ENCODE data around the gene NAP1L1.
A peak's percentile ranks its signal among the peaks of the same experiment; 100 is the strongest.

The NAP1L1 gene

GRCh38 chr12:76038176-76038575 is 46.3 kb downstream of the NAP1L1 start:
- DNase-seq (ENCODE audit: low read depth in 3 of 3), result no peak

DNA sequence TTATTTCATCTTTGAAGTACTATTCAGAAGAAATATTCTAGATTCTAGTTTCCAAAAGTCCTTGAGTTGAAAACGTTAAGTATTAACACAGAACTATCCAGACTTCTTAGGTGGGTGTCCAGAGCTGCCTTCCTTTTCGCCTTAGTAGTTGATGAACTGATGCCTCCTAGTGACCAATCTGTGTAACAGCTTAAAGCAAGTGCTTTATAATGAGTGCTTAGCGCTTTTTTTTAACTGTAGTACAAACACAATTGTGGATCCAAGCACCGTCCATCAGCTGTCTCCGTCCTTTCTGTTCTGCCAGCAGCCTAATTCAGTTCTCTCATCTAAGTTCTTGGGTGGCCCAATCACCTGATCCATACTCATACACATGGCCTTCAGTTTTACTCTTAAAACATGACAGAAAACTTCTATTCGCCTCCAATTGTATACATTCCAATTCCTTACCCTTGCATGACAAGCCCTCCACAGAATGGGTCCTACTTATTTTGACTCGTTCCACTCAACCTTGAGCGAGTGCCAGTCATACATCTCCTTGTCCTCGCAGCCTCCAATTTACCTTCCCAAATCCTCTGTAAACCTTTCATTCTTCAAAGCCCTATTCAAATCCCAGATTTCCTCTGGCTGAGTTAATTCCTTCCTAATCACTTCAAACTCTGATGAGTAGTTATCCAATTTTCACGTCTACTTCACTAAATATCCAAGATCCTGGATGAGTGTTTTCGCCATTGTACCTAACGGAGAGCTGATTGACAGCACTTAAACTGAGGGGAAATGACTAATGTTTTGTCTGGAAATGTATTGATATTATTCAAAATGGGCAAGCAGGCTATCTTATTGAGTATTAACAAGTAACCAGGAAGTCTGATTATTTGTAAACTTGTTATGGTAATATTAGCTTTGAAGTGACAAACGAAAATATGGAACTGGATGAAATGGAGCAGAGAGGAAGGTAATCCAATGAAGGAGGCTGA is 47.1 kb downstream of the NAP1L1 start:
- DNase-seq (ENCODE audit: low read depth in 3 of 3), result no peak

GRCh38 chr12:76035045-76035444 is 49.4 kb downstream of the NAP1L1 start:
- DNase-seq (ENCODE audit: low read depth in 3 of 3), result no peak

- no peak for DNase-seq (ENCODE audit: low read depth in 3 of 3)
Measured at GRCh38 chr12:76033081-76034011, 51.1 kb downstream of the NAP1L1 start.

- peak in 2 of 3 donors; percentile 9 to 35 for DNase-seq (ENCODE audit: low read depth in 3 of 3)
Measured at GRCh38 chr12:76032043-76032981, 52.2 kb downstream of the NAP1L1 start.

GRCh38 chr12:76031414-76032042 is 53.0 kb downstream of the NAP1L1 start, which contains the start of gene PHLDA1:
PHLDA1 (minus strand) TSS chr12:76031776.
- peak; percentile 89 to 92 (median 91) for DNase-seq (ENCODE audit: low read depth in 3 of 3)

DNA sequence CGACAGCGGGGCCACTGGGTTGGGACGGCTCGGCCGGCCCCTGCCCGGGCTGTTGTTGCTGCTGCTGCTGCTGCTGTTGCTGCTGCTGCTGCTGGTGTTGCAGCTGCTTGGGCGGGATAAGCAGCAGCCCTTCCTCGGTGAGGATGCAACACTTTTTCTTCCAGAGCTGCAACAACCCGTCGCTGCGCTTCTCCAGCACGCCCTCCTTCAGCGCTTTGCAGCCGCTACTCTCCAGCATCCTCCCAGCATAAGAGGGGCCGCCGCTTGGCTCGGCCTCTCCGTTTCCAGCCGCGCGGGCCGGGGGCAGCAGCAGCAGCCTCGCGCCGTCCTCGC is 53.4 kb downstream of the NAP1L1 start:
- peak in 1 of 3 donors; percentile 38 for DNase-seq (ENCODE audit: low read depth in 3 of 3)

- peak in 2 of 3 donors; percentile 34 to 43 for DNase-seq (ENCODE audit: low read depth in 3 of 3)
Measured at GRCh38 chr12:76030341-76031080, 54.0 kb downstream of the NAP1L1 start.

- DNase-seq (ENCODE audit: low read depth in 3 of 3), result no peak
Measured at GRCh38 chr12:76029982-76030340, 54.5 kb downstream of the NAP1L1 start.

- no peak for DNase-seq (ENCODE audit: low read depth in 3 of 3)
Measured at GRCh38 chr12:76028571-76029277, 55.8 kb downstream of the NAP1L1 start.

GRCh38 chr12:76026643-76027063 is 57.8 kb downstream of the NAP1L1 start:
- DNase-seq (ENCODE audit: low read depth in 3 of 3), result no peak

DNA sequence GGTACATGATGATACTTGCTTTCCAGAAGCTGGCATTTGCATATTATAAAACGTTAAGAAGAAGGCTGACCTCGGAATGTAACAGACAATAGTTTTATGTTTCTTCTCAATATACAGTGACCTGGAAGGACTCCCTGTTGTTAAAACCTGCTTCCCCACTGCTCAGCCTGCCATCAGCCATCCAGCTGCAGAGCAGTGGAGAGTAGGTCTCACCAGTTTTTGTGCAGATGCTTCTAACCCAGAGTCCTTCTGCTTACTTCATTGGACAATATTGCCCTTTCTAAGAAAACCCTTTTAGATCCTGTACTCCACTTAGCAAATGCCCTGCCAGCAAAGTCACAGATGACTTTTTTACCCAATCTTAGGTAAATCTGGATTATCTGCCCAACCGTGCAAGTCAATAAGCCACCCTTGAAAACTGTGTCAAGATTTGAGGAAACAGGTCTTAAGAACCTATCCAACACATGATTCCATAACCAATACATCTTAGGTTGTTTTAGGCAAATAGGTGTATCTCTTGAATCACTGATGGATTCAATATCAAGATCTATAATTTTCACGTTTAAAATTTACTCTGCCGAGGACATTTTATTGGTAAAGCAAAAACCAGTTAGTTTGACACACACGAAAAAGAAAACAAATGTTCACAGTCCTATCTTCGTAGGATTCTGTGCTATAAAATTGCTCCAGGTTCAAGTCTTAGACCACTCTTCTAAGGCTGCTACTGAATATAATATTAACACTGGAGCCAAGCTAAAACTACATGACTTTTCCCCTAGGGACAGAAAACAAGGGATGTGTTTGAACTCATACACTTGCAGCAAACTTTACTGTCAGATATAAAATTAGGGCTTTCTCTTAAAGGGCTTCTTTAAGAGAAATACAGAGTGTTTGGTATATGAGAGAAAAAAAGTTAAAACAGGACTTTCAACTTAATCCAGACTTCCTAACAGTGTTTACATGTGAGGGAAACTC is 58.6 kb downstream of the NAP1L1 start:
- no peak for DNase-seq (ENCODE audit: low read depth in 3 of 3)

DNA sequence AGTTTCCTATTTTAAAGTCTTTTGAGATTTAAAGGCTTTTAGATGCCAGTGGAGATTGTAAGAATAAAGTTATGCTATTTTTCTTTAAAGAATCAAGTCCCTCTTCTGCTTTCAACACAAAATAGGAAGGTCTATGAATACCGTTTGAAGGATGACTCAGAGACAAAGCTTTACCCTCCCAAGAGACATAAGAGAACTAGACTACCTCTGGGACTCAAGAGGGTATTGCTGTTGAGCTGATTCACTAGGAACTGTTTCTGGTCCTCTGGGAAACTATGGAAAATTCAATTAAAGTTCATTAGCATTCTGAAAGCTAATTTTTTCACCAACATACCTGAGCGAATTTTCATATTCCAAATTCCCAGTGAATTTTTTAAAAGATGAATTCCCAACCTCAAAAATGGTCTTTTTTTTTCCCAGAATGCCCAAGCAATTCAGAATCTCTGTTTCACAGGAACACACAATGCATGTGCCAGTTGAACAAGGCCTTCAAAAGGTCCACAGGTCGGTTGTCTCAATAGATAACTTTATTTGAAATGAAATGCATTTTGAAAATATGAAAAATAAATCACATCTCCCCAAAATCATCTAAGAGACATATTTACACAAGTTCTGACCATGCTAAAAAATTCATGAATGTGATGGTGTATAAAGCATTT is 59.4 kb downstream of the NAP1L1 start:
- no peak for DNase-seq (ENCODE audit: low read depth in 3 of 3)

DNA sequence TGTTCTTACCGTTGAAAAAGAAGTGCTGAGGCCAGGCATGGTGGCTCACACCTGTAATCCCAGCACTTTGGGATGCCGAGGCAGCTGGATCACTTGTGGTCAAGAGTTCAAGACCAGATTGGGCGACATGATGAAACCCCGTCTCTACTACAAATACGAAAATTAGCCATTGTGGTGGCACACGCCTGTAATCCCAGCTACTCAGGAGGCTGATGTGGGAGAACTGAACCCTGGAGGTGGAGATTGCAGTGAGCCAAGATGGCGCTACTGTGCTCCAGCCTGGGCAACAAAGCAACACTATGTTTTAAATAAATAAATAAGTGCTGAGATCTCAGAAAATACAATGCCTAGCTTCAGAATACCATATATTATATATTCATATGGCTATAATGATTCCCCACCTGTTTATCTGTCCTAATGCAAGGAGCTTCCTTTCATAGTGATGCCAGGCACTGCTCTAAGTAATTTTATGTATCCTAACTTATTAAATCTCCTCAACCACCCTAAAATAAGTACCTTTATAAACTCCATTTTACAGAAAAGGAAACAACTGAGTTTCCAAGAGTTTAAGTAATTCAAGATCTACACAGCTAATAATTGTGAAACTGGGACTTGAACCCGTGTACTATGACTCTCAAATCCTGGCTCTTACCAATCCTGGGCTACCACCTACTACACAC is 60.2 kb downstream of the NAP1L1 start:
- no peak for DNase-seq (ENCODE audit: low read depth in 3 of 3)

DNA sequence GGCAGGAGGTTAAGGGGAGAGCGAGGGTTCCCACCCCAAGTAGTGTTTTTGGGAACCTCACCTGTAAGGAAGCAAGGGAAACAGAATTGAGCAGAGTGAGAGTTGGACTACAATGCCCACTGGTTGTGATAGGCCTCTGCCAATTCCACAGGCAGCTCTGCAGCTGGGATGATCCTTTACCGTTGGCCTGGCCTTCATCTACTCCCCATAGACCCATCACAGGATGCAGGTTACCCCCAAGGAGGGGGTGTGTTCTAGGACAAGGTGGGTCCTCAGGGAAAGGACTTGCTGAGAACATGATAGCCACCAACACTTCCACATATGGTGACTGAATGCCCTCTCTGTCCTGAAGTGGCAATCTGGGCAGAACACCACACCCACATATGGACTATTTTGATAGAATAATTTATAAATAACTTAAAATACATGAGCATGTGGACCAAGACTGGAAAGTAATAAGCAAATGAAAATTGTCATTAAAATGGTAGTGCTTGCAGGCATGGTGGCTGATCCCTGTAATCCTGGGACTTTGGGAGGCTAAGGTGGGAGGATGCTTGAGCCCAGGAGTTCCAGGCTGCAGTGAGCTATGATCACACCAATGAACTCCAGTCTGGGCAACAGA is 61.3 kb downstream of the NAP1L1 start:
- no peak for DNase-seq (ENCODE audit: low read depth in 3 of 3)

DNA sequence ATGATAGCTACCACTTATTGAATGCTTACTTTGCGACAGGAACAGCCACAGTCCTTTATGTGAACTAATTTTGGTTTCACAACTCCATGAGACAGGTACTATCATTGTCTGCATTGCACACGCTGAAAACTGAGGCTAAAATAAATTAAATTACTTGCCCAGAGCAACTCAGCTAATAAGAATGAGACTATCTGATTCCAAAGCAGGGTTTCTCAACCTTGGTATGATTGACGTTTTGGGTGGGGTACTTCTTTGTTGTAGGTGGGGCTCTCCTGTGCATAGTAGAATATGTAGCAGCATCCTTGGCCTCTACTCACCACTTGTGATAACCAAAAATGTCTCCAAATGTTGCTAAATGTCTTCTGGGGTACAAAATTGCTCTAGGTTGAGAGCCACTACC is 62.0 kb downstream of the NAP1L1 start:
- DNase-seq (ENCODE audit: low read depth in 3 of 3), result no peak

All from stimulated activated CD4-positive, alpha-beta T cell treated with anti-CD3 and anti-CD28 coated beads, TNF-alpha, amount 100 ng/mL, for 48 hours (primary cell).